WI38 (cell line): ENCODE measurements around the gene PRLR.
"Not testable (repeated sequence)": the region's sequence is repeated elsewhere in the genome, so short reads cannot be mapped to it uniquely, and the experiment has no call there.

Experiments used
- H3K4me3 ChIP-seq: 2 replicates; pipeline ENCODE4 v1.5.1; 2011; ENCODE audit warnings: low read depth, mild to moderate bottlenecking, control low read depth, low read length
- CTCF ChIP-seq: IDR thresholded peaks from 2 replicates; pipeline ENCODE4 v1.5.1; 2012; ENCODE audit warnings: low read depth, mild to moderate bottlenecking, control low read depth, low read length

Gene PRLR

GRCh38 chr5:35252963-35253362, 22.7 kb upstream of the PRLR start:
- no peak for TF ChIP-seq CTCF
- H3K4me3 ChIP-seq: no peak overlapping the region

GRCh38 chr5:35248843-35249780, 18.8 kb upstream of the PRLR start:
- H3K4me3 ChIP-seq: peak overlapping the region; percentile 51
- TF ChIP-seq CTCF: no peak

GRCh38 chr5:35247648-35248034, 17.4 kb upstream of the PRLR start:
- no peak for TF ChIP-seq CTCF
- no peak overlapping the region for H3K4me3 ChIP-seq

GRCh38 chr5:35246900-35247647, 16.8 kb upstream of the PRLR start:
- TF ChIP-seq CTCF: no peak
- H3K4me3 ChIP-seq: no peak overlapping the region

- H3K4me3 ChIP-seq: no peak overlapping the region
- TF ChIP-seq CTCF: no peak
These were observed 16.1 kb upstream of the PRLR start for GRCh38 chr5:35246411-35246810.

- not testable (repeated sequence) for H3K4me3 ChIP-seq
These were observed 15.1 kb upstream of the PRLR start for GRCh38 chr5:35245371-35245770.

- no peak overlapping the region for H3K4me3 ChIP-seq
- no peak for TF ChIP-seq CTCF
These were observed 13.9 kb upstream of the PRLR start for GRCh38 chr5:35244171-35244570.
